Measurements from ENCODE around the gene YPEL1. TPM values are rescaled to one million over a fixed set of nuclear protein-coding genes. Genes with fewer than 3 reads are reported as not detected.

The YPEL1 gene
- total RNA-seq, 4 donors from 2014 or later: 0.53 to 8.5 (median 3.0) TPM

- no peak for TF ChIP-seq CTCF (IDR thresholded peaks at IDR 0.05)
- no peaks in the 10 kb centered on the region for H3K27me3 ChIP-seq
- H3K27ac ChIP-seq: no peak overlapping the region
- H3K4me1 ChIP-seq: peaks cover 0 to 23% (median 5%) of the 10 kb centered on the region in 3 donors
- no peak for DNase-seq
- no peak overlapping the region for H3K4me3 ChIP-seq
- H3K36me3 ChIP-seq: peaks cover 0 to 82% (median 4%) of the 10 kb centered on the region in 3 donors
- H3K9me3 ChIP-seq: no peaks in the 10 kb centered on the region
- intact Hi-C loops (cut with DNase I): no loop called here
- 66 to 71% methylated on average over 6 to 8 of the region's 8 CpGs for WGBS, 2 donors
Measured at GRCh38 chr22:21759646-21760376, 24.2 kb upstream of the YPEL1 start.

GRCh38 chr22:21759093-21759492 lies 23.5 kb upstream of the YPEL1 start:
- TF ChIP-seq POLR2A (IDR thresholded peaks at IDR 0.05) (no peak), CTCF (IDR thresholded peaks at IDR 0.05) (no peak)
- Histone ChIP-seq H3K4me3 (no peak overlapping the region), H3K27ac (no peak overlapping the region), H3K36me3 (peaks cover 0 to 75% (median 4%) of the 10 kb centered on the region in 3 donors), H3K4me1 (peaks cover 0 to 30% (median 5%) of the 10 kb centered on the region in 3 donors), H3K27me3 (no peaks in the 10 kb centered on the region), H3K9me3 (no peaks in the 10 kb centered on the region)
- no CpG with 5 or more reads among the region's 4 CpGs for WGBS, 2 donors
- intact Hi-C loops (cut with DNase I): no loop called here
- DNase-seq: no peak

GRCh38 chr22:21758091-21758864 lies 22.7 kb upstream of the YPEL1 start:
- H3K36me3 ChIP-seq: peaks cover 0 to 67% (median 4%) of the 10 kb centered on the region in 3 donors
- 92 to 95% methylated on average over 20 to 21 of the region's 21 CpGs for WGBS, 2 donors
- DNase-seq: no peak

GRCh38 chr22:21755851-21756284 lies 20.3 kb upstream of the YPEL1 start:
- WGBS, 2 donors: 35 to 40% methylated on average over 5 of the region's 5 CpGs
- H3K27me3 ChIP-seq: no peaks in the 10 kb centered on the region
- peaks cover 0 to 27% (median 5%) of the 10 kb centered on the region in 3 donors for H3K4me1 ChIP-seq
- H3K27ac ChIP-seq: no peak overlapping the region
- H3K9me3 ChIP-seq: no peaks in the 10 kb centered on the region
- peaks cover 0 to 43% (median 0%) of the 10 kb centered on the region in 3 donors for H3K36me3 ChIP-seq
- no peak for DNase-seq
- H3K4me3 ChIP-seq: no peak overlapping the region
- TF ChIP-seq CTCF (IDR thresholded peaks at IDR 0.05): no peak
- no peak for TF ChIP-seq POLR2A (IDR thresholded peaks at IDR 0.05)
- intact Hi-C loops (cut with DNase I): no loop called here

More at GRCh38 chr22:21758091-21758864, 22.7 kb upstream of the YPEL1 start:
- H3K4me3 ChIP-seq: no peak overlapping the region
- peaks cover 0 to 32% (median 5%) of the 10 kb centered on the region in 3 donors for H3K4me1 ChIP-seq
- no peaks in the 10 kb centered on the region for H3K9me3 ChIP-seq
- intact Hi-C loops (cut with DNase I): no loop called here
- H3K27ac ChIP-seq: no peak overlapping the region
- no peaks in the 10 kb centered on the region for H3K27me3 ChIP-seq
- TF ChIP-seq POLR2A (IDR thresholded peaks at IDR 0.05): no peak
- TF ChIP-seq CTCF (IDR thresholded peaks at IDR 0.05): no peak

- no peak for TF ChIP-seq CTCF (IDR thresholded peaks at IDR 0.05)
- TF ChIP-seq POLR2A (IDR thresholded peaks at IDR 0.05): no peak
- Histone ChIP-seq H3K4me3 (peak overlapping the region in 1 of 4 donors; percentile 1), H3K27me3 (no peaks in the 10 kb centered on the region), H3K27ac (peak overlapping the region in 2 of 4 donors; percentile 25 to 34), H3K36me3 (peaks cover 0 to 31% (median 0%) of the 10 kb centered on the region in 3 donors), H3K4me1 (peaks cover 0 to 27% (median 5%) of the 10 kb centered on the region in 3 donors), H3K9me3 (no peaks in the 10 kb centered on the region)
- intact Hi-C loops (cut with DNase I): no loop called here
- WGBS, 2 donors: 44 to 55% methylated on average over 6 to 7 of the region's 7 CpGs
- no peak for DNase-seq
Measured at GRCh38 chr22:21754523-21754922, 18.9 kb upstream of the YPEL1 start.

Data from esophagus squamous epithelium (tissue), 5 donors.